ENCODE data around the gene IMMT.
A peak's percentile ranks its signal among the peaks of the same experiment; 100 is the strongest.

The IMMT gene

DNA sequence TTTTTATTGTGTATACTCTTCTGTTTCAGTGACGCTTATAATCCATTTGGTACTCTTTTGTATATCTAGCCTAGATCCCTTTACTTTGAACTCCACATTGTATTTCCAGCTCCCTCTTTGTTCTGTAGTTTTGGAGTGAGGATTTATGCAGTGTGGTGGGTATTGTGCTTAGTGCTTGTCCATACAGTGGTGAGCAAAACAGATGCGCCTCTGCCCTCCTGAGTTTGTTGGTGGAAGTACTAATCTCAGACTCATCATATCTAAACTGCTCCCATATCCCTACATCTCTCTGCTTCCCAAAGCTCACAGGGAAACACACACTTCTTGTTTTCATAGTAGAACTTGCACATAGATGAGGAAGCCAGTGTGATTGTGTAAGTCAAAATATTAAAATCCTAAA lies 77.1 kb downstream of the IMMT start:
- in situ Hi-C loops (cut with HindIII; ENCODE audit: low pct_ligation_motif_present, low pct_unique_long_range_greater_than_20kb, low sequenced_read_pairs) = no loop called here
- DNase-seq = no peak

- DNase-seq = peak; percentile 8
- in situ Hi-C loops (cut with HindIII; ENCODE audit: low pct_ligation_motif_present, low pct_unique_long_range_greater_than_20kb, low sequenced_read_pairs) = no loop called here
These were observed 88.2 kb downstream of the IMMT start for GRCh38 chr2:86107031-86107430.

DNA sequence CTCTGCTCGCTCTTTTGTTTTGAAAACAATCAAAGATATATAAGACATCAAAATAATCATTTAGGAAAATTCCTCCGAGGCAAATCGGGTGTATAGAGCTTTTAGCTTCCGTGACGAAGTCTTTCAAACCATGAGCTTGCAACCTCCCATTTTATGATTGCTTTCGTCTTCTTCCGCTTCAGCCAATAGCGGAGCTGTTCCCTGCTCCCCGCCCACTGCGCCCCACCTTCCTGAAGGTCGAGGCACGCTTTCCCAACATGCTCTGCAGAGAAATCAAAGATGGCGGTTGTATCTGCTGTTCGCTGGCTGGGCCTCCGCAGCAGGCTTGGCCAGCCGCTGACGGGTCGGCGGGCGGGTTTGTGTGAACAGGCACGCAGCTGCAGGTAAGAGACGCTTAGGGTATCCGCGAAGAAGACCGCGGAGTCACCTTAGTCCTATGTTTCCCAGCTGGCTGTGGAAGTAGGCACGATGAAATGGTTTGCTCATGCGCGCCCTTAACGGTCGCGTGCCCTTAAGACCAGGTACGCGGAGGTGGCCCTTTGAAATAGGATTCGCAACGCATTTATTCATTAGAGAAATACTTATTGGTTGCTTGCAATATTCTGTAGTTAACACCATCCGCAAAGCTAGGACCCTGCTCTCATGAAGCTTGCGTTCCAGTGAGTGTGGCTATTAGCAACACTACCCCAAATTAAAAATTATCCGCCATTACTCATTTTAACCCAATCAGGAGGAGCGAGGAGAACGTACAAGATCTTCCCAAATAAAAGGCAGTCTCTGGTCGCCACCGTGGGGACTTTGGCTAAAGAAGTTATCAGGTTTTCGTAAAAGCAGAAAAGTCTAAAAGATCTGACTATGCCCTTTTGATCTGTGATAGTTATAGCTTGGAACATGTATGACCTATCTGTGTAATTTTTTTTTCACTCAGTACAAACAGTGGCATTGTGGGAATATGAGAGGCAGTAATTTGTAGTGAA lies 89.0 kb downstream of the IMMT start, which contains the start of gene PTCD3:
Gene PTCD3, plus strand, starts transcription at position 267 of the 977 bp plus-strand sequence. Its CDS starts 13 bp downstream, at position 280.
- peak; percentile 98 for DNase-seq
- in situ Hi-C loops (cut with HindIII; ENCODE audit: low pct_ligation_motif_present, low pct_unique_long_range_greater_than_20kb, low sequenced_read_pairs) = no loop called here

- DNase-seq = peak; percentile 95
- in situ Hi-C loops (cut with HindIII; ENCODE audit: low pct_ligation_motif_present, low pct_unique_long_range_greater_than_20kb, low sequenced_read_pairs) = no loop called here
These were observed 89.9 kb downstream of the IMMT start, which contains the start of gene POLR1A for GRCh38 chr2:86105252-86105968. POLR1A (minus strand) TSS chr2:86105886; CDS start chr2:86105776, 110 bp downstream.

DNA sequence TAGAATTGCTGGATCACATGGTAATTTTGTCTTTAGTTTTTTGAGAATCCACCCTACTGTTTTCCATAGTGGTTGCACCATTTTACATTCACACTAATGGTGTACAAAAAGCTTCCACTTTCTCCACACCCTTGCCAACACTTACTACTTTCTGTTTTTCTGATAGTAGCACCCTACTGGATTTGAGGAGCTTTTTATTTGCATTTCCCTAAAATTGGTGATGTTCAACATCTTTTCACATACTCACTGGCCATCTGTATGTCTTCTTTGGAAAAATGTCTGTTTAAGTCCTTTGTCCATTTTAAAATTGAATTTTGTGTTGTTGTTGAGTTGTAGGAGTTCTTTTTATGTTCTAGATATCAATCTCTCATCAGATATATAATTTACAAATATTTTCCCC lies 93.1 kb downstream of the IMMT start:
- DNase-seq = no peak
- in situ Hi-C loops (cut with HindIII; ENCODE audit: low pct_ligation_motif_present, low pct_unique_long_range_greater_than_20kb, low sequenced_read_pairs) = no loop called here

DNA sequence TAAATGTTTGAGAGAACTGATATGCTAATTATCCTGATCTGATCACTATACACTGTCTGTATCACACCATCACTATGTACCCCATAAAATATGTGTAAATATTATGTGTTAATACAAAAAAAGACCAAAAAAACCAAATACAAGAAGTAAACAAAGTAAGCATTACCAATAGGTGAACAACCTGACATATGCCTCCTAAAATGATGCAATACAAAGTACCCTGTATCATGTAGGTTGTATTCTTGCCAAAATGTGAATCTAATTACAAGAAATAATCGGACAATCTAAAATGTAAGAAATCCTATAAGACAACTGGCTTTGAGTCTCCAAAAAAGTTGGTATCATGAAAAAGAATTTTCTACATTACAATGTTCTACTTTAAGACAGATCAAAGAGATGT lies 97.3 kb downstream of the IMMT start:
- no peak for DNase-seq
- in situ Hi-C loops (cut with HindIII; ENCODE audit: low pct_ligation_motif_present, low pct_unique_long_range_greater_than_20kb, low sequenced_read_pairs) = no loop called here

GRCh38 chr2:86097114-86097896 lies 98.0 kb downstream of the IMMT start:
- in situ Hi-C loops (cut with HindIII; ENCODE audit: low pct_ligation_motif_present, low pct_unique_long_range_greater_than_20kb, low sequenced_read_pairs) = no loop called here
- no peak for DNase-seq

- in situ Hi-C loops (cut with HindIII; ENCODE audit: low pct_ligation_motif_present, low pct_unique_long_range_greater_than_20kb, low sequenced_read_pairs) = no loop called here
- no peak for DNase-seq
These were observed 101.0 kb downstream of the IMMT start for GRCh38 chr2:86094229-86094628.

All from ACHN (cell line).